PC-9 (cell line): ENCODE results near the gene FA2H. TPM values are rescaled to one million over a fixed set of nuclear protein-coding genes. Genes with fewer than 3 reads are reported as not detected.

Source experiments
- BruUV-seq: library from RNA; stranded (reverse); fragments of 400-500 nt; replicated peaks from 2 replicates; lab custom pipeline; 2021; lab: Mats Ljungman, UMichigan
- CTCF ChIA-PET: fragments of 300-600 bp; sonication (Branson Sonifier 250); formaldehyde crosslinking; loops from one replicate; lab custom pipeline; 2022; ENCODE audit warnings: antibody characterized with exemption; lab: Charles Lee
- POLR2A ChIA-PET: fragments of 300-600 bp; sonication (Branson Sonifier 250); formaldehyde crosslinking; loops from one replicate; lab custom pipeline; 2022; ENCODE audit warnings: antibody characterized with exemption; ENCODE audit not compliant: unreplicated experiment; lab: Charles Lee
- DNase-seq, 2 experiments: peaks; one replicate each; pipeline versions ENCODE4 v3.0.0 to v3.0.0-alpha.2; 2015 to 2022; ENCODE audit warnings: mixed read lengths in 1 of 2
- H2AFZ ChIP-seq: fragments of 200-600 bp; sonication (generic); 2 replicates; pipeline ENCODE4 v1.8.1; 2017; ENCODE audit warnings: antibody characterized with exemption
- H3F3A ChIP-seq: fragments of 200-600 bp; sonication (generic); 2 replicates; pipeline ENCODE4 v1.8.1; 2017; ENCODE audit warnings: antibody characterized with exemption, mild to moderate bottlenecking, low read depth; ENCODE audit not compliant: insufficient read depth
- H3K27ac ChIP-seq: fragments of 200-600 bp; sonication (generic); 2 replicates; pipeline ENCODE4 v1.6.1; 2016; ENCODE audit warnings: mixed run types
- H3K27me3 ChIP-seq: fragments of 200-600 bp; sonication (generic); 2 replicates; pipeline ENCODE4 v1.6.1; 2016; ENCODE audit warnings: low read depth, mixed run types; ENCODE audit not compliant: insufficient read depth
- H3K36me3 ChIP-seq: fragments of 200-600 bp; sonication (generic); 2 replicates; pipeline ENCODE4 v1.6.1; 2016; ENCODE audit warnings: low read depth, mixed run types
- H3K4me1 ChIP-seq: fragments of 200-600 bp; sonication (generic); replicated peaks from 2 replicates; pipeline ENCODE4 v1.6.1; 2016; ENCODE audit warnings: mixed run types; ENCODE audit not compliant: insufficient read depth
- H3K4me2 ChIP-seq: fragments of 200-600 bp; sonication (generic); 2 replicates; pipeline ENCODE4 v1.6.1; 2017; ENCODE audit warnings: mixed run types
- H3K4me3 ChIP-seq: fragments of 200-600 bp; sonication (generic); 2 replicates; pipeline ENCODE4 v1.6.1; 2016; ENCODE audit warnings: mixed run types
- H3K79me2 ChIP-seq: fragments of 200-600 bp; sonication (generic); 2 replicates; pipeline ENCODE4 v1.6.1; 2017; ENCODE audit warnings: low read depth, mixed run types
- H3K9me2 ChIP-seq: fragments of 200-600 bp; sonication (generic); 2 replicates; pipeline ENCODE4 v1.8.1; 2017; ENCODE audit warnings: mild to moderate bottlenecking; ENCODE audit not compliant: insufficient read depth
- H3K9me3 ChIP-seq: fragments of 200-600 bp; sonication (generic); 2 replicates; pipeline ENCODE4 v1.8.1; 2016; ENCODE audit warnings: low read depth; ENCODE audit not compliant: insufficient read depth
- H4K20me1 ChIP-seq: fragments of 200-600 bp; sonication (generic); 2 replicates; pipeline ENCODE4 v1.8.1; 2017; ENCODE audit not compliant: insufficient read depth
- CTCF ChIP-seq: fragments of 200-600 bp; sonication (generic); conservative IDR thresholded peaks from 2 replicates; pipeline ENCODE4 v1.6.1; 2017; ENCODE audit warnings: mixed run types, antibody characterized with exemption, mild to moderate bottlenecking, moderate library complexity
- EZH2 ChIP-seq: fragments of 200-600 bp; sonication (generic); IDR thresholded peaks from 2 replicates; pipeline ENCODE4 v1.8.0; 2017; ENCODE audit warnings: antibody characterized with exemption, low read depth
- intact Hi-C: fragments of 100-400 bp; cut with micrococcal nuclease; formaldehyde crosslinking; loops from one replicate; pipeline ENCODE4 v1.10.0; 2022; ENCODE audit not compliant: unreplicated experiment
- total RNA-seq: library from RNA; stranded (reverse); gene quantifications from 2 replicates; pipeline ENCODE4 v1.2.3, GENCODE V29; 2021

The FA2H gene
- total RNA-seq, 1 experiment from 2014 or later = 3.5 TPM

- Histone ChIP-seq H3K4me3 (no peak overlapping the region), H3K4me2 (no peak overlapping the region), H3K36me3 (no peaks in the 10 kb centered on the region), H3K4me1 (peaks cover 4% of the 10 kb centered on the region; the same call in 1 of the 2 replicates), H3F3A (peaks cover 9% of the 10 kb centered on the region), H4K20me1 (no peaks in the 10 kb centered on the region), H2AFZ (no peak overlapping the region), H3K9me2 (no peaks in the 10 kb centered on the region), H3K79me2 (no peaks in the 10 kb centered on the region), H3K9me3 (no peaks in the 10 kb centered on the region), H3K27me3 (no peaks in the 10 kb centered on the region), H3K27ac (no peak overlapping the region)
- DNase-seq = no peak
- CTCF ChIA-PET = no interaction called here
- BruUV-seq = no TSS peak
- POLR2A ChIA-PET = interaction anchor here (0.6 to 0.7 kb wide), 2 partner anchors 42 to 229 kb away, joined by 3 to 5 read pairs; no protein-coding TSS in a partner anchor
- TF ChIP-seq CTCF (no peak), EZH2 (no peak)
- intact Hi-C loops = no loop called here
These were observed 4.9 kb downstream of the FA2H start for GRCh38 chr16:74769586-74770190.

GRCh38 chr16:74768239-74768638, 6.4 kb downstream of the FA2H start:
- BruUV-seq = no TSS peak
- Histone ChIP-seq H4K20me1 (no peaks in the 10 kb centered on the region), H3K9me3 (no peaks in the 10 kb centered on the region), H3K27ac (no peak overlapping the region), H3K36me3 (no peaks in the 10 kb centered on the region), H3K4me1 (no peaks in the 10 kb centered on the region), H3F3A (peaks cover 4% of the 10 kb centered on the region), H3K79me2 (no peaks in the 10 kb centered on the region), H3K4me3 (no peak overlapping the region), H3K9me2 (no peaks in the 10 kb centered on the region), H3K27me3 (no peaks in the 10 kb centered on the region), H2AFZ (no peak overlapping the region), H3K4me2 (no peak overlapping the region)
- no peak for TF ChIP-seq EZH2
- TF ChIP-seq CTCF = no peak
- intact Hi-C loops = no loop called here
- ChIA-PET CTCF (no interaction called here), POLR2A (no interaction called here)
- no peak for DNase-seq

- no peaks in the 10 kb centered on the region for H3K4me1 ChIP-seq
- intact Hi-C loops = no loop called here
- no peak overlapping the region for H3K4me3 ChIP-seq
- POLR2A ChIA-PET = no interaction called here
- no peaks in the 10 kb centered on the region for H3K9me2 ChIP-seq
- H4K20me1 ChIP-seq = no peaks in the 10 kb centered on the region
- no peak for DNase-seq
- H3K27ac ChIP-seq = no peak overlapping the region
- no peaks in the 10 kb centered on the region for H3K36me3 ChIP-seq
- H3K4me2 ChIP-seq = no peak overlapping the region
- H2AFZ ChIP-seq = no peak overlapping the region
- no peaks in the 10 kb centered on the region for H3K9me3 ChIP-seq
- H3K79me2 ChIP-seq = no peaks in the 10 kb centered on the region
- no peaks in the 10 kb centered on the region for H3K27me3 ChIP-seq
- no peak for TF ChIP-seq CTCF
- no peak for TF ChIP-seq EZH2
- CTCF ChIA-PET = no interaction called here
- no TSS peak for BruUV-seq
- no peaks in the 10 kb centered on the region; the same call in 1 of the 2 replicates for H3F3A ChIP-seq
These were observed 6.9 kb downstream of the FA2H start for GRCh38 chr16:74767749-74768148.
